ENCODE measurements around the gene METTL9. TPM values are rescaled to one million over a fixed set of nuclear protein-coding genes. Genes with fewer than 3 reads are reported as not detected.

Gene METTL9
- total and polyA plus RNA-seq, 2 of the 13 experiments (the other 11 are each of a cell fraction or from before 2014, with no cell fraction given) = 123 to 204 TPM

GRCh38 chr16:21647562-21648164 lies 48.3 kb downstream of the METTL9 start (continued):
- TF ChIP-seq, protein P1, sequence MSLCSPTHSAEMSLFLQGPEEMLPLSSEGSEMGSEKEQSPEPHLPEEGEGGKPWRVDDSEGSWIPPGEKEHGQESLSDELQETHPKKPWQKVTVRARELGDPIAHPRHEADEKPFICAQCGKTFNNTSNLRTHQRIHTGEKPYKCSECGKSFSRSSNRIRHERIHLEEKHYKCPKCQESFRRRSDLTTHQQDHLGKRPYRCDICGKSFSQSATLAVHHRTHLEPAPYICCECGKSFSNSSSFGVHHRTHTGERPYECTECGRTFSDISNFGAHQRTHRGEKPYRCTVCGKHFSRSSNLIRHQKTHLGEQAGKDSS (CRISPR knock-in tag; IDR thresholded peaks at IDR 0.05; ENCODE audit: borderline replicate concordance, low read depth) = no peak
- no peak for TF ChIP-seq ZFP37 (CRISPR knock-in tag; IDR thresholded peaks at IDR 0.05; ENCODE audit: borderline replicate concordance)
- no peak for TF ChIP-seq ZNF589 (CRISPR knock-in tag; conservative IDR thresholded peaks at IDR 0.05)
- no peak for TF ChIP-seq ZNF710 (CRISPR knock-in tag; IDR thresholded peaks at IDR 0.05; ENCODE audit: borderline replicate concordance)
- no peak for TF ChIP-seq NFAT5 (CRISPR knock-in tag; IDR thresholded peaks at IDR 0.05)
- TF ChIP-seq RXRB (CRISPR knock-in tag; IDR thresholded peaks at IDR 0.05; ENCODE audit: borderline replicate concordance) = peak; percentile 69; the same call in 1 of the 2 replicates
- TF ChIP-seq MLLT10 (CRISPR knock-in tag; IDR thresholded peaks at IDR 0.05) = no peak
- no peak for TF ChIP-seq ZNF780A (CRISPR knock-in tag; IDR thresholded peaks at IDR 0.05)
- no peak for TF ChIP-seq ARHGAP35 (CRISPR knock-in tag; IDR thresholded peaks at IDR 0.05; ENCODE audit: borderline replicate concordance)
- no peak for TF ChIP-seq ZNF781 (CRISPR knock-in tag; IDR thresholded peaks at IDR 0.05; ENCODE audit: borderline replicate concordance, not compliant biosample characterization)
- TF ChIP-seq ZNF878 (CRISPR knock-in tag; IDR thresholded peaks at IDR 0.05) = 0 out of 2 replicates have a peak, but pooled peaks have one; percentile 14
- no peak for TF ChIP-seq ZMYM2 (CRISPR knock-in tag; IDR thresholded peaks at IDR 0.05)
- no peak for TF ChIP-seq ZNF629 (CRISPR knock-in tag; conservative IDR thresholded peaks at IDR 0.05)
- TF ChIP-seq ZSCAN20 (CRISPR knock-in tag; IDR thresholded peaks at IDR 0.05; ENCODE audit: borderline replicate concordance) = no peak
- TF ChIP-seq TSC22D2 (CRISPR knock-in tag; IDR thresholded peaks at IDR 0.05; ENCODE audit: borderline replicate concordance) = no peak
- TF ChIP-seq ZNF598 (CRISPR knock-in tag; IDR thresholded peaks at IDR 0.05; ENCODE audit: borderline replicate concordance) = no peak
- no peak for TF ChIP-seq MTA3 (CRISPR knock-in tag; IDR thresholded peaks at IDR 0.05)

Measured in HepG2 (cell line).